ENCODE results near the gene SLC6A8. TPM values are rescaled to one million over a fixed set of nuclear protein-coding genes. Genes with fewer than 3 reads are reported as not detected.
"Not testable (repeated sequence)": the region's sequence is repeated elsewhere in the genome, so short reads cannot be mapped to it uniquely, and the experiment has no call there.

The SLC6A8 gene
- total and polyA plus RNA-seq, 2 experiments from 2014 or later: 1.8 to 11.7 TPM

DNA sequence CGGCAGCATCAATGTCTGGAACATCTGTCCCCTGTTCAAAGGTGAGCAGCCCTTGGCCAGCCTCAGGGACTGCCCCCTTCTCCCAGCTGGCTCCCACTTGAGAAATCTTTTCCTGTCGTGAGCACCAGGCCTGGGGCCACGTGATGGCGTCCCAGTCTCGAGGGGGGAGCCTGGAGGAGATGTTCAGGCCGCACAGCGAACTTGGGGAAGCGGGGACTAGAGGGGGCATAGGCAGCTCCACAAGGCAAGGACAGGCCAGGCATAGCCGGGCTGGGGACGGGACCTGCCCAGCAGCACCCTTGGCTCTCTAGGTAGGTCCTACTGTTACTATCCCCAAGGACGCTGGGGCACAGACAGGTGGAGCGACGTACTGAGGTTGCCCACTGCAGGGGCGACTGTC lies 2.7 kb downstream of the SLC6A8 start:
- no peaks in the 10 kb centered on the region for H3F3A ChIP-seq (ENCODE audit: insufficient read depth)
- H4K20me1 ChIP-seq (ENCODE audit: insufficient read depth): no peaks in the 10 kb centered on the region
- H3K9ac ChIP-seq: no peak overlapping the region
- no peaks in the 10 kb centered on the region for H3K36me3 ChIP-seq (ENCODE audit: low read depth)
- no peaks in the 10 kb centered on the region for H3K9me3 ChIP-seq (ENCODE audit: low read depth)
- DNase-seq: no peak
- WGBS, 2 experiments (ENCODE audit: low coverage in 1 of 2, low lambda C conversion rate in 2 of 2, missing lambda C conversion rate in 2 of 2): 71 to 88% methylated on average over 3 to 5 of the region's 14 CpGs
- no peak overlapping the region for H3K4me3 ChIP-seq
- TF ChIP-seq EZH2phosphoT487 (IDR thresholded peaks at IDR 0.05; ENCODE audit: insufficient read depth, low read depth): no peak
- TF ChIP-seq EZH2 (IDR thresholded peaks at IDR 0.05; ENCODE audit: insufficient read depth, poor library complexity, severe bottlenecking): no peak
- H2AFZ ChIP-seq: no peak overlapping the region
- no peak overlapping the region for H3K27ac ChIP-seq
- H3K4me2 ChIP-seq (ENCODE audit: unreplicated experiment): no peak overlapping the region
- no peaks in the 10 kb centered on the region for H3K27me3 ChIP-seq (replicated peaks; ENCODE audit: insufficient read depth)
- H3K9me2 ChIP-seq (ENCODE audit: insufficient read depth): no peaks in the 10 kb centered on the region
- H3K79me2 ChIP-seq (ENCODE audit: insufficient read depth): no peaks in the 10 kb centered on the region
- no peaks in the 10 kb centered on the region for H3K4me1 ChIP-seq (ENCODE audit: insufficient read depth)
- in situ Hi-C loops (cut with MboI): no loop called here

DNA sequence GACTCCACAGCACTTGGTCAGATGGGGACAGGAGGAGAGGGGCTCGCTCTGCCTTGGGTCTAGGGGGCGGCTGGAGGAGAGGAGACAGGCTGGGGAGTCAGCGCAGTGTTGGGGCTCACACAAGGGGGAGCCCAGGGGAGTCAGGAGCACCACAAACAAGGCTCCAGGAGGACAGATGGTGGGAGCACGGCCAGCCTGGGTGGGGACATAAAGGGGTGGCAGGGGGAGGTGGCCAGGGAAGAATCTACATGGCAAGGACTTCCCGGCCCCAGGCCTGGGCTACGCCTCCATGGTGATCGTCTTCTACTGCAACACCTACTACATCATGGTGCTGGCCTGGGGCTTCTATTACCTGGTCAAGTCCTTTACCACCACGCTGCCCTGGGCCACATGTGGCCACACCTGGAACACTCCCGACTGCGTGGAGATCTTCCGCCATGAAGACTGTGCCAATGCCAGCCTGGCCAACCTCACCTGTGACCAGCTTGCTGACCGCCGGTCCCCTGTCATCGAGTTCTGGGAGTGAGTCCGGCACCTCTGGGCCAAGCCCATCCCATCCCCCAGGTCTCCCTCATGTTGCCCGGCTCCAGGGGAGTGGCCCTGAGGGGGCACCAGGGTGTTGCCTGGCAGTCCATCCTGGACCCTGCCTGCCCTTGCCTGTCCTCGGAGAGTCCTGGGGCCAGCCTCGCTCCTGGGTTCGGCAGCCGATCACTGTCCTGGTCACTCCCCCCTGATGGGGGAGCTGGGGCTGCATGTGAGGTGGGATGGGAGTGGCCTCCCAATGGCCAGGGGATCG lies 3.5 kb downstream of the SLC6A8 start:
- H3K9me3 ChIP-seq (ENCODE audit: low read depth); H3K36me3 ChIP-seq (ENCODE audit: low read depth); H3K4me2 ChIP-seq (ENCODE audit: unreplicated experiment); H3K9me2 ChIP-seq (ENCODE audit: insufficient read depth); H2AFZ ChIP-seq; H3K4me1 ChIP-seq (ENCODE audit: insufficient read depth); H3F3A ChIP-seq (ENCODE audit: insufficient read depth); in situ Hi-C loops (cut with MboI); DNase-seq; H3K27me3 ChIP-seq (replicated peaks; ENCODE audit: insufficient read depth); H3K79me2 ChIP-seq (ENCODE audit: insufficient read depth); H3K4me3 ChIP-seq; H3K9ac ChIP-seq; H4K20me1 ChIP-seq (ENCODE audit: insufficient read depth); H3K27ac ChIP-seq: not testable (repeated sequence)
- WGBS, 2 experiments (ENCODE audit: low coverage in 1 of 2, low lambda C conversion rate in 2 of 2, missing lambda C conversion rate in 2 of 2): 83 to 100% methylated on average over 2 to 9 of the region's 21 CpGs

DNA sequence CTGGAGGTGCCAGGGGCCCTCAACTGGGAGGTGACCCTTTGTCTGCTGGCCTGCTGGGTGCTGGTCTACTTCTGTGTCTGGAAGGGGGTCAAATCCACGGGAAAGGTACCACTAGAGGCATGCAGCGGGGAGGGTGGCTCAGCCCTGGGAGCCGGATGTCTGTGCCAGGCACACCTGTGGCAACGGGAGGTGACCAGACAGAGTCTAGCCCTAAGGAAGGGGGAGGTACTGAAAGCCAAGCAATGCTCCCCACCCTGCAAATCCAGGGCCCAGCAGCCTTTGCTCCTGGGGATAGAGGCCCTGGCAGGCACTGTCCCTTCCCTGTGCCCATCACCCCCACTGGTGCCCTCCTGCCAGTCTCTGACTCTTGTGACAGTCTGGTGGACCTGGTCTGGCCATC lies 4.3 kb downstream of the SLC6A8 start:
- Histone ChIP-seq H3K4me3 (no peak overlapping the region), H3K9me2 (ENCODE audit: insufficient read depth) (no peaks in the 10 kb centered on the region), H4K20me1 (ENCODE audit: insufficient read depth) (no peaks in the 10 kb centered on the region), H3K27ac (no peak overlapping the region), H3K79me2 (ENCODE audit: insufficient read depth) (no peaks in the 10 kb centered on the region), H2AFZ (no peak overlapping the region), H3K4me1 (ENCODE audit: insufficient read depth) (no peaks in the 10 kb centered on the region), H3K36me3 (ENCODE audit: low read depth) (no peaks in the 10 kb centered on the region), H3K4me2 (ENCODE audit: unreplicated experiment) (no peak overlapping the region), H3K9me3 (ENCODE audit: low read depth) (no peaks in the 10 kb centered on the region), H3K9ac (no peak overlapping the region), H3F3A (ENCODE audit: insufficient read depth) (no peaks in the 10 kb centered on the region), H3K27me3 (replicated peaks; ENCODE audit: insufficient read depth) (no peaks in the 10 kb centered on the region)
- DNase-seq: no peak
- TF ChIP-seq EZH2 (IDR thresholded peaks at IDR 0.05; ENCODE audit: insufficient read depth, poor library complexity, severe bottlenecking) (no peak), EZH2phosphoT487 (IDR thresholded peaks at IDR 0.05; ENCODE audit: insufficient read depth, low read depth) (no peak)
- WGBS, 2 experiments (ENCODE audit: low coverage in 1 of 2, low lambda C conversion rate in 2 of 2, missing lambda C conversion rate in 2 of 2): 100% methylated on average over 1 to 3 of the region's 4 CpGs
- in situ Hi-C loops (cut with MboI): no loop called here

DNA sequence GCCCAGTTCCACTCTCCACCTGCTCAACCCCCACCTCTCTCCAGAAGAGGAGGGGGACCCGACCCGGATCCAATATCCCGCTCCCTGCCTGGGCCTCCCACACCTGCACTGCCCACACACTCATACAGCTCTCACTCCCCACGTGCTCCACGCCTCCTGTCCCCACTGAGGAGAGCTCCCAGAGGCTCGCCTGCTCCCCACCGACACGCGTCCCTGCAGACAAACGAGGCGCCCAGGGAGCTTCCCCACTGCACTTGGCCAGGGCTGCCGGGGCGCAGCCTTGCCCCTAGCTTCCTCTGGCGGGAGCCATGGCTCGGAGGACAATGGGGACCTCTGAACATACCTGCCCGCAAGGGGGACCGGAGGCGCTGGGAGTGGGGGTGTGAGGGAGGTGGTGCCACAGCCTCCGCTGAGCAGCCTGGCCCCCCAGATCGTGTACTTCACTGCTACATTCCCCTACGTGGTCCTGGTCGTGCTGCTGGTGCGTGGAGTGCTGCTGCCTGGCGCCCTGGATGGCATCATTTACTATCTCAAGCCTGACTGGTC lies 5.0 kb downstream of the SLC6A8 start:
- in situ Hi-C loops (cut with MboI): no loop called here
- H3K4me1 ChIP-seq (ENCODE audit: insufficient read depth): no peaks in the 10 kb centered on the region
- no peaks in the 10 kb centered on the region for H4K20me1 ChIP-seq (ENCODE audit: insufficient read depth)
- H3K36me3 ChIP-seq (ENCODE audit: low read depth): no peaks in the 10 kb centered on the region
- no peak for DNase-seq
- no peaks in the 10 kb centered on the region for H3K27me3 ChIP-seq (replicated peaks; ENCODE audit: insufficient read depth)
- no peaks in the 10 kb centered on the region for H3F3A ChIP-seq (ENCODE audit: insufficient read depth)
- 80 to 83% methylated on average over 19 to 24 of the region's 24 CpGs for WGBS, 2 experiments (ENCODE audit: low coverage in 1 of 2, low lambda C conversion rate in 2 of 2, missing lambda C conversion rate in 2 of 2)
- H3K79me2 ChIP-seq (ENCODE audit: insufficient read depth): no peaks in the 10 kb centered on the region
- H3K9me3 ChIP-seq (ENCODE audit: low read depth): no peaks in the 10 kb centered on the region
- TF ChIP-seq EZH2 (IDR thresholded peaks at IDR 0.05; ENCODE audit: insufficient read depth, poor library complexity, severe bottlenecking): no peak
- TF ChIP-seq EZH2phosphoT487 (IDR thresholded peaks at IDR 0.05; ENCODE audit: insufficient read depth, low read depth): no peak
- H3K27ac ChIP-seq: no peak overlapping the region
- no peaks in the 10 kb centered on the region for H3K9me2 ChIP-seq (ENCODE audit: insufficient read depth)
- H3K4me2 ChIP-seq (ENCODE audit: unreplicated experiment): no peak overlapping the region
- no peak overlapping the region for H2AFZ ChIP-seq
- no peak overlapping the region for H3K4me3 ChIP-seq
- H3K9ac ChIP-seq: no peak overlapping the region
